Sigmoid colon (tissue), 7 donors: ENCODE measurements around the gene DUOXA2. TPM values are rescaled to one million over a fixed set of nuclear protein-coding genes. Genes with fewer than 3 reads are reported as not detected.
A peak's percentile ranks its signal among the peaks of the same experiment; 100 is the strongest.

Experiments
- DNase-seq: peaks from one replicate; pipeline ENCODE4 v3.0.0-alpha.2; 2019
- H3K27ac ChIP-seq, 4 donors: fragments of 200-600 bp; sonication (generic); one replicate each; pipeline ENCODE4 v1.5.1; 2016 to 2019; ENCODE audit warnings: mild to moderate bottlenecking in 1 of 4
- H3K27me3 ChIP-seq, 3 donors: fragments of 200-600 bp; sonication (generic); one replicate each; pipeline ENCODE4 v1.5.1; 2019; ENCODE audit warnings: mild to moderate bottlenecking in 1 of 3
- H3K36me3 ChIP-seq, 4 donors: fragments of 200-600 bp; sonication (generic); one replicate each; pipeline ENCODE4 v1.5.1; 2016 to 2019
- H3K4me1 ChIP-seq, 4 donors: fragments of 200-600 bp; sonication (generic); one replicate each; pipeline ENCODE4 v1.5.1; 2017 to 2019
- H3K4me3 ChIP-seq, 4 donors: fragments of 200-600 bp; sonication (generic); one replicate each; pipeline ENCODE4 v1.5.1; 2017 to 2019; ENCODE audit warnings: mild to moderate bottlenecking in 2 of 4, moderate library complexity in 1 of 4
- H3K9me3 ChIP-seq, 4 donors: fragments of 200-600 bp in 3 of 4; sonication (generic) in 3 of 4; one replicate each; pipeline versions ENCODE4 v1.5.1 to v1.6.1; 2013 to 2019
- CTCF ChIP-seq, 4 experiments: fragments of 450-650 bp in 3 of 4; fragments of 200-600 bp in 1 of 4; IDR thresholded peaks; one replicate each; pipeline ENCODE4 v1.5.1; 2016 to 2019; ENCODE audit warnings: antibody characterized with exemption in 4 of 4, mild to moderate bottlenecking in 3 of 4, moderate library complexity in 2 of 4
- EP300 ChIP-seq, 4 donors: sonication (generic); formaldehyde crosslinking; IDR thresholded peaks; one replicate each; pipeline ENCODE4 v1.6.1; 2017; ENCODE audit warnings: antibody characterized with exemption in 4 of 4
- POLR2A ChIP-seq, 2 donors: fragments of 450-650 bp; IDR thresholded peaks; one replicate each; pipeline ENCODE4 v1.6.1; 2016; ENCODE audit warnings: antibody characterized with exemption in 2 of 2, mild to moderate bottlenecking in 2 of 2, moderate library complexity in 2 of 2
- POLR2AphosphoS5 ChIP-seq, 4 donors: sonication (generic); formaldehyde crosslinking; IDR thresholded peaks; one replicate each; pipeline ENCODE4 v1.6.1; 2017; ENCODE audit warnings: antibody characterized with exemption in 4 of 4
- WGBS, 2 donors: extraction: QIAGEN DNeasy Blood & Tissue Kit; methylation state at CpG; one replicate each; pipeline ENCODE4 v1.1.7; 2013; 5-methylcytosine and 5-hydroxymethylcytosine counted together
- intact Hi-C: fragments of 100-400 bp; cut with DNase I; formaldehyde crosslinking; loops from one replicate; pipeline ENCODE4 v1.15.1; 2023
- polyA plus RNA-seq, 3 donors: library from polyadenylated mRNA; stranded (reverse); fragments of 200-250 nt; gene quantifications; one replicate each; pipeline ENCODE4 v1.2.3, GENCODE V29; 2013
- total RNA-seq, 4 donors: library from RNA; depleted of rRNA; stranded (reverse); fragments of >200 nt; gene quantifications; one replicate each; pipeline ENCODE4 v1.1.0, GENCODE V29; 2016
- donor health status: healthy with polysubstance abuse.
- donor health status: Bipolar disorder and iron deficiency.
- donor health status: healthy.

The DUOXA2 gene
- total and polyA plus RNA-seq, 7 donors, result 0.28 to 117 (median 1.4) TPM; not detected in 4

GRCh38 chr15:45093622-45094357, 20.3 kb upstream of the DUOXA2 start:
- H3K36me3 ChIP-seq, result no peaks in the 10 kb centered on the region
- TF ChIP-seq EP300 (IDR thresholded peaks at IDR 0.05) (no peak), POLR2AphosphoS5 (IDR thresholded peaks at IDR 0.05) (no peak), CTCF (IDR thresholded peaks at IDR 0.05) (no peak), POLR2A (IDR thresholded peaks at IDR 0.05) (no peak)
- no peaks in the 10 kb centered on the region for H3K9me3 ChIP-seq
- intact Hi-C loops, result no loop called here
- H3K27me3 ChIP-seq, result no peaks in the 10 kb centered on the region
- DNase-seq, result peak; percentile 52
- no peaks in the 10 kb centered on the region for H3K4me1 ChIP-seq
- H3K4me3 ChIP-seq, result no peak overlapping the region
- H3K27ac ChIP-seq, result no peak overlapping the region
- WGBS, 2 donors, result 91 to 93% methylated on average over 11 of the region's 11 CpGs

GRCh38 chr15:45094358-45094730, 19.8 kb upstream of the DUOXA2 start:
- 83 to 84% methylated on average over 9 of the region's 9 CpGs for WGBS, 2 donors
- DNase-seq, result peak; percentile 62

DNA sequence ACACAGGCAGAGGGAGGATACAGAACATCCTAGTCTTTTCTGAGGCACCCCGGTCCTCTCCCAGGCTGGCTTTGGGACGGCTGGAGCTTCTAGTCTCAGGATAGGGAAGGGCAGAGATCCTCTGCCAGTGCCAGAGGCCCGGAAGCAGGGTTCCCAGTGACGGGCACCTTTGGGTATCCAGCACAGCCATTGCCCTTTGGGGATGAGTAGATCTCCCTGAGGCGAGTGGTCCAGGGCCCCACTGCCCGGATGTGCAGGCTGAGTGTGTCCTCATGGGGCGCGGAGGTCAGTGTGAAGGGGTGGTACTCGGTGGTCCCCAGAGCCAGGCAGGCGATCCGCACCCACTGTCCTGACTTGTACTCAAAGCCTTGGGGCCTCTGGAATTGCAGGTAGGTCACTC, 18.5 kb upstream of the DUOXA2 start:
- TF ChIP-seq POLR2AphosphoS5 (IDR thresholded peaks at IDR 0.05) (no peak), EP300 (IDR thresholded peaks at IDR 0.05) (no peak), CTCF (IDR thresholded peaks at IDR 0.05) (no peak), POLR2A (IDR thresholded peaks at IDR 0.05) (no peak)
- Histone ChIP-seq H3K27ac (no peak overlapping the region), H3K4me1 (no peaks in the 10 kb centered on the region), H3K4me3 (no peak overlapping the region), H3K27me3 (no peaks in the 10 kb centered on the region), H3K36me3 (no peaks in the 10 kb centered on the region), H3K9me3 (no peaks in the 10 kb centered on the region)
- intact Hi-C loops, result no loop called here
- WGBS, 2 donors, result 91 to 94% methylated on average over 11 of the region's 11 CpGs
- peak; percentile 50 for DNase-seq

More at GRCh38 chr15:45094358-45094730, 19.8 kb upstream of the DUOXA2 start:
- Histone ChIP-seq H3K4me1 (no peaks in the 10 kb centered on the region), H3K4me3 (no peak overlapping the region), H3K27ac (no peak overlapping the region), H3K27me3 (no peaks in the 10 kb centered on the region), H3K9me3 (no peaks in the 10 kb centered on the region), H3K36me3 (no peaks in the 10 kb centered on the region)
- intact Hi-C loops, result no loop called here
- no peak for TF ChIP-seq EP300 (IDR thresholded peaks at IDR 0.05)
- TF ChIP-seq CTCF (IDR thresholded peaks at IDR 0.05), result no peak
- no peak for TF ChIP-seq POLR2A (IDR thresholded peaks at IDR 0.05)
- no peak for TF ChIP-seq POLR2AphosphoS5 (IDR thresholded peaks at IDR 0.05)

DNA sequence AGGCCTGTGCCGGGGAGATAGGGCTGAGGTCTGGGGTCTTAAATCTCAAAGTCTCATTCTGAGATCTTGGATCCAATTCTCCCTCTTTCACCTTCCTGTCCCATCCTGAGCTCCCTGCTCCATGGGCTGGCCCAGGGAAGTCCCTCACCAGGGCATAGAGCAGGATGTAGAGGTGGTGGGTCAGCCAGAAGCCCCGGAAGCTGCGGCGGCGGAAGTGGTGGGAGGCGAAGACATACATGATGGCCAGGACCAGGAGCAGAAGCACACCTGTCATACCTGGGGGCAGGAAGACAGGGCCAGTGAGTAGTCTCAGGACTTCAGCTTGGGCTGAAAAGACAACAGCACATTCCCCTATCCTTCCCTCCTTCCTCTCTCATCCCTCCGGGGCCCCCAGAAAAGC, 16.7 kb upstream of the DUOXA2 start:
- Histone ChIP-seq H3K36me3 (no peaks in the 10 kb centered on the region), H3K4me3 (no peak overlapping the region), H3K4me1 (no peaks in the 10 kb centered on the region), H3K9me3 (no peaks in the 10 kb centered on the region), H3K27ac (no peak overlapping the region), H3K27me3 (no peaks in the 10 kb centered on the region)
- WGBS, 2 donors, result 90 to 97% methylated on average over 7 of the region's 7 CpGs
- TF ChIP-seq EP300 (IDR thresholded peaks at IDR 0.05), result no peak
- TF ChIP-seq POLR2AphosphoS5 (IDR thresholded peaks at IDR 0.05), result no peak
- no peak for TF ChIP-seq POLR2A (IDR thresholded peaks at IDR 0.05)
- no peak for TF ChIP-seq CTCF (IDR thresholded peaks at IDR 0.05)
- peak; percentile 41 for DNase-seq
- intact Hi-C loops, result no loop called here
